ENCODE data around the gene SPDYE2.
"Not testable (repeated sequence)": the region's sequence is repeated elsewhere in the genome, so short reads cannot be mapped to it uniquely, and the experiment has no call there.

Gene SPDYE2

GRCh38 chr7:102592477-102593019 is 41.5 kb downstream of the SPDYE2 start:
- H3K36me3 ChIP-seq (ENCODE audit: control insufficient read depth in 2 of 2, insufficient read depth in 1 of 2, low read length in 2 of 2); POLR2A ChIA-PET; H3K4me3 ChIP-seq (ENCODE audit: low read depth, low read length); H3K9me3 ChIP-seq (ENCODE audit: control insufficient read depth, insufficient read depth, low read depth, low read length); H3K27ac ChIP-seq (ENCODE audit: extremely low read depth, low read depth, low read length); H3K4me1 ChIP-seq (ENCODE audit: control insufficient read depth, insufficient read depth, low read length); CTCF ChIA-PET: not testable (repeated sequence)

- CTCF ChIA-PET; H3K4me3 ChIP-seq (ENCODE audit: low read depth, low read length); POLR2A ChIA-PET; H3K9me3 ChIP-seq (ENCODE audit: control insufficient read depth, insufficient read depth, low read depth, low read length); H3K4me1 ChIP-seq (ENCODE audit: control insufficient read depth, insufficient read depth, low read length); H3K27ac ChIP-seq (ENCODE audit: extremely low read depth, low read depth, low read length); H3K36me3 ChIP-seq (ENCODE audit: control insufficient read depth in 2 of 2, insufficient read depth in 1 of 2, low read length in 2 of 2): not testable (repeated sequence)
Measured at GRCh38 chr7:102593637-102594334, 42.8 kb downstream of the SPDYE2 start.

- POLR2A ChIA-PET, result not testable (repeated sequence)
Measured at GRCh38 chr7:102596036-102596435, 45.0 kb downstream of the SPDYE2 start.

GRCh38 chr7:102599699-102600098 is 48.7 kb downstream of the SPDYE2 start:
- H3K4me3 ChIP-seq (ENCODE audit: low read depth, low read length); H3K4me1 ChIP-seq (ENCODE audit: control insufficient read depth, insufficient read depth, low read length); H3K36me3 ChIP-seq (ENCODE audit: control insufficient read depth in 2 of 2, insufficient read depth in 1 of 2, low read length in 2 of 2); CTCF ChIA-PET; H3K9me3 ChIP-seq (ENCODE audit: control insufficient read depth, insufficient read depth, low read depth, low read length); POLR2A ChIA-PET; H3K27ac ChIP-seq (ENCODE audit: extremely low read depth, low read depth, low read length): not testable (repeated sequence)

More at GRCh38 chr7:102596036-102596435, 45.0 kb downstream of the SPDYE2 start:
- CTCF ChIA-PET; H3K36me3 ChIP-seq (ENCODE audit: control insufficient read depth in 2 of 2, insufficient read depth in 1 of 2, low read length in 2 of 2); H3K9me3 ChIP-seq (ENCODE audit: control insufficient read depth, insufficient read depth, low read depth, low read length); H3K4me3 ChIP-seq (ENCODE audit: low read depth, low read length); H3K4me1 ChIP-seq (ENCODE audit: control insufficient read depth, insufficient read depth, low read length); H3K27ac ChIP-seq (ENCODE audit: extremely low read depth, low read depth, low read length): not testable (repeated sequence)

- CTCF ChIA-PET; H3K9me3 ChIP-seq (ENCODE audit: control insufficient read depth, insufficient read depth, low read depth, low read length); H3K4me3 ChIP-seq (ENCODE audit: low read depth, low read length); POLR2A ChIA-PET; H3K36me3 ChIP-seq (ENCODE audit: control insufficient read depth in 2 of 2, insufficient read depth in 1 of 2, low read length in 2 of 2); H3K27ac ChIP-seq (ENCODE audit: extremely low read depth, low read depth, low read length); H3K4me1 ChIP-seq (ENCODE audit: control insufficient read depth, insufficient read depth, low read length): not testable (repeated sequence)
Measured at GRCh38 chr7:102602317-102602716, 51.3 kb downstream of the SPDYE2 start.

- POLR2A ChIA-PET; H3K27ac ChIP-seq (ENCODE audit: extremely low read depth, low read depth, low read length); H3K4me3 ChIP-seq (ENCODE audit: low read depth, low read length); H3K36me3 ChIP-seq (ENCODE audit: control insufficient read depth in 2 of 2, insufficient read depth in 1 of 2, low read length in 2 of 2); CTCF ChIA-PET; H3K4me1 ChIP-seq (ENCODE audit: control insufficient read depth, insufficient read depth, low read length); H3K9me3 ChIP-seq (ENCODE audit: control insufficient read depth, insufficient read depth, low read depth, low read length): not testable (repeated sequence)
Measured at GRCh38 chr7:102604431-102605145, 53.6 kb downstream of the SPDYE2 start.

GRCh38 chr7:102606848-102607247 is 55.8 kb downstream of the SPDYE2 start:
- H3K27ac ChIP-seq (ENCODE audit: extremely low read depth, low read depth, low read length); H3K4me1 ChIP-seq (ENCODE audit: control insufficient read depth, insufficient read depth, low read length); H3K36me3 ChIP-seq (ENCODE audit: control insufficient read depth in 2 of 2, insufficient read depth in 1 of 2, low read length in 2 of 2); CTCF ChIA-PET; H3K4me3 ChIP-seq (ENCODE audit: low read depth, low read length); H3K9me3 ChIP-seq (ENCODE audit: control insufficient read depth, insufficient read depth, low read depth, low read length); POLR2A ChIA-PET: not testable (repeated sequence)

- H3K4me3 ChIP-seq (ENCODE audit: low read depth, low read length); POLR2A ChIA-PET; H3K4me1 ChIP-seq (ENCODE audit: control insufficient read depth, insufficient read depth, low read length); CTCF ChIA-PET; H3K9me3 ChIP-seq (ENCODE audit: control insufficient read depth, insufficient read depth, low read depth, low read length); H3K36me3 ChIP-seq (ENCODE audit: control insufficient read depth in 2 of 2, insufficient read depth in 1 of 2, low read length in 2 of 2); H3K27ac ChIP-seq (ENCODE audit: extremely low read depth, low read depth, low read length): not testable (repeated sequence)
Measured at GRCh38 chr7:102609734-102610133, 58.7 kb downstream of the SPDYE2 start.

GRCh38 chr7:102610441-102610840 is 59.4 kb downstream of the SPDYE2 start:
- H3K4me3 ChIP-seq (ENCODE audit: low read depth, low read length); POLR2A ChIA-PET; CTCF ChIA-PET; H3K9me3 ChIP-seq (ENCODE audit: control insufficient read depth, insufficient read depth, low read depth, low read length); H3K4me1 ChIP-seq (ENCODE audit: control insufficient read depth, insufficient read depth, low read length); H3K27ac ChIP-seq (ENCODE audit: extremely low read depth, low read depth, low read length); H3K36me3 ChIP-seq (ENCODE audit: control insufficient read depth in 2 of 2, insufficient read depth in 1 of 2, low read length in 2 of 2): not testable (repeated sequence)

GRCh38 chr7:102611013-102611674 is 60.1 kb downstream of the SPDYE2 start:
- CTCF ChIA-PET; H3K9me3 ChIP-seq (ENCODE audit: control insufficient read depth, insufficient read depth, low read depth, low read length); H3K27ac ChIP-seq (ENCODE audit: extremely low read depth, low read depth, low read length); H3K4me3 ChIP-seq (ENCODE audit: low read depth, low read length); H3K4me1 ChIP-seq (ENCODE audit: control insufficient read depth, insufficient read depth, low read length); H3K36me3 ChIP-seq (ENCODE audit: control insufficient read depth in 2 of 2, insufficient read depth in 1 of 2, low read length in 2 of 2); POLR2A ChIA-PET: not testable (repeated sequence)

- POLR2A ChIA-PET; H3K36me3 ChIP-seq (ENCODE audit: control insufficient read depth in 2 of 2, insufficient read depth in 1 of 2, low read length in 2 of 2); CTCF ChIA-PET; H3K4me1 ChIP-seq (ENCODE audit: control insufficient read depth, insufficient read depth, low read length); H3K27ac ChIP-seq (ENCODE audit: extremely low read depth, low read depth, low read length); H3K4me3 ChIP-seq (ENCODE audit: low read depth, low read length); H3K9me3 ChIP-seq (ENCODE audit: control insufficient read depth, insufficient read depth, low read depth, low read length): not testable (repeated sequence)
Measured at GRCh38 chr7:102611675-102612325, 60.8 kb downstream of the SPDYE2 start.
